COR-L47 (cell line): ENCODE measurements around the gene KCNJ11.
A peak's percentile ranks its signal among the peaks of the same experiment; 100 is the strongest.

ENCODE experiments used
- DNase-seq: peaks from one replicate; lab custom pipeline; 2025; lab: John Stamatoyannopoulos, UW

Gene KCNJ11

DNA sequence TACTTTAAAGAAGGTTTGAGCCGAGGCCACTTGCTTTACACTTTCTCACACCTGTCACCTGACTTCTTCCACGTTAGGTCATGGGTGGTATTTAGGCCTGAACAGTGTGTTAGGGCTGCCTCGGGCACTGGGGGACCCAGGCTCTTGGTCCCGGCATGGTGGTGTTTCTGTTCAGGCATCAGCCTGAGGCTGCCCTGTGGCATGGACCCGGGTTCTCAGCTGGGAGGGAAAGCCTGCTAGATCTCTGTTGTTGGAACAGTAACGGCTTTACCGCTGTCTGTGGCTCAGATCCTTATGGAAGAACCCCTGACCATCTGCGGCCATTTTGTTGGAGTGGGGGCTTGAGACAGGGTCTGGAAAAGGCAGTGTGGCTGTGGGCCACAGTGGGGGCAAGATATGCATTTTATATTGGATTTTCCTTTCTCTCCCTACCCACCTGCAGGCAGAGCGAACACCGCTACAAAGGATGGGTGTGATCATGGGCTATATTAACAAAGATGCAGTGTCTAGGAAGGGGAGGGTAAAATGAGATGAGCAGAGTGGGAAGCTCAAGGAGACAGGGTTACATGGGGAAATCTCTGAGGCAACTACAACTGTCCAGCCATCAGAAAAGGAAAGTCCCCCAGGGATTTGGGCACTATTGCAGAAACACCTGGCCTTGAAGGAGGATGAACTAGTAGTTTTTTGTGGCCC is 1.6 kb upstream of the KCNJ11 start:
- no peak for DNase-seq

DNA sequence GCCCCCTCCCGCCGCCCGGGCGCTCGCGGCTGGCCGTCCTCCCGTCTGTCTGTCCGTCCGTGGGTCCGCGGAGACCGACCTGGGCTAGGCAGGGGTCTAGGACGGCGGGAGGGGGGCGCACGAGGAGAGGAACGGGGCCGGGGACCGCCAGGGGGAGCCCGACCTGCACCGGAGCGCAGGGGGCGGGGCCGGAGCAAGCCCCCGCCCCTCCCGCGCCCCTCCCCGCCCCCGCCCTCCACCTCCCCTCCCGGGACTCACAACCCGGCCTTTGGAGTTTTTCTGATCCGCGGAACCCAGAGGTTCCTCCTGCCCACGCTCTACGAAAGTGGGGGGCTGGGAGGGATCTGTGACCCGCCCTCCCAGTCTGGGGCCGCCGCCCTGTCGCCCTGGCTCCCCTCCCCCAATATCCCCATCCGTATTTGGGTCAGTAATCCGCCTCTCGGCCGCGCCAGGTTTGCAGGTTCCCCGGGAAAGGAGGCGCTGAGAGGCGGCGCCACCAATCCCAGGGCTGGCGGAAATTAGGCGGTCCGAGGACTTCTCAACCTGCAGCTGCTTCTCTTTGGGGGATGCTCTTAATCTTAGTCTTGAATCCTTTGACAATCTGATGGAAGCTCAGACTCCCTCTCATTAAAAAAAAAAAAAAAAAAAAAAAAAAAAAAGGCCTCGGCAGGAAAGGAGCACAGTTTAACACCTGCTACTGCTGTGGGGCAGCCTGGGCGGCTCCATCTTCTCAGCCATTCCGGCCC is 925 bp upstream of the KCNJ11 start:
- peak; percentile 79 for DNase-seq

DNA sequence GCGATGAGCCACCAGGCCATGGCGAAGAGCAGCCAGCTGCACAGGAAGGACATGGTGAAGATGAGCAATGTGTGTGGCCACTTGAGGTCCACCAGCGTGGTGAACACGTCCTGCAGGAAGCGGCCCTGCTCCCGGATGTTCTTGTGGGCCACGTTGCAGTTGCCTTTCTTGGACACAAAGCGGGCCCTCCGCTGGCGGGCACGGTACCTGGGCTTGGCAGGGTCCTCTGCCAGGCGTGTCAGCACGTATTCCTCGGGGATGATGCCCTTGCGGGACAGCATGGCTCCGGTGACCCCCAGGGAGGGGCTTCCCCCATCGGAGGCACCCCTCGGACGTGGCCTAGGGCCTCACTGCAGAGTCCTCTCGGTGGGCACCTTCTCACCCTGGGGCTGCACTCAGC is 648 bp downstream of the KCNJ11 start:
- no peak for DNase-seq

DNA sequence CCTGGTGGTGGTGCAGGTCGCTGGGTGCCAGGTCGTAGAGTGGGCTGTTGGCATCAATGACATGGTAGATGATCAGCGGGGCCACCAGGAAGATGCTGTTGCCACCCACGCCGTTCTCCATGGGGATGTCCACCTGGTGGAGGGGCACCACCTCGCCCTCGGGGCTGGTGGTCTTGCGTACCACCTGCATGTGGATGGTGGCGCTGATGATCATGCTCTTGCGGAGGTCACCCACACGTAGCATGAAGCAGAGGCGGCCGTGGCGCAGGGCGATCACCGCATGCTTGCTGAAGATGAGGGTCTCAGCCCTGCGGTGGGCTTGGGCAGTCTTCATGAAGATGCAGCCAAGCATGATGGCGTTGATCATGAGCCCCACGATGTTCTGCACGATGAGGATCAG is 1.2 kb downstream of the KCNJ11 start:
- DNase-seq, result no peak

DNA sequence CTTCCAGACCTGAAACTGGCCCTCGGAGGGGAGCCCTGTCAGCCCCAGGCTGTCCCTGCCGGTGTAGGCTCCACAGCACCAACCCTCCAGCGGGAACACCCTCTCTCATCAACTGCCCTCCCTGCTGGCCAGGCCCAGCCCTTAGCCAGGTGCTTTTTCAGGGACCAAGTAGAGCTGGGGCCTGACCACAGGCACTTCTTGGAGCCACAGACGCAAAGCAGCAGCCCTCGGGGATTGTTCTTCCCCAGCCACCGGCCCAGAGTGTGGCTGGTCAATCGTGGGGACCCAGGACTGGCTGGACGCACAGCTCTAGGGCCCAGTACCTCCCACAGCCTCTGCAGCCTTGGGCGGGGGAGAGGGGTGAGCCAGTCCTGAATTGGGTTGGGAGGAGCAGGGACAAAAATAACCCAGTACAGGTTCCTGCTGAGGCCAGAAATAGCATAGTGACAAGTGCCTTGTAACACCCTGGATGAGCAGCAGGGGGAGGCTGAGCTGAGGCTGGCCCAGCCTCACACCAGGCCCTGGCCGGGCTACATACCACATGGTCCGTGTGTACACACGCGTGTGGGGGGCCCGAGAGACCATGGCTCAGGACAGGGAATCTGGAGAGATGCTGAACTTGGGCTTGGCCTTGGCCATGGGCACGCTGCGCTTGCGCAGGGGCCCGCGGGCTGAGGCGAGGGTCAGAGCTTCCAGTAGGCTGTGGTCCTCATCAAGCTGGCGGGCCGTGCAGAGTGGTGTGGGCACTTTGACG is 2.0 kb downstream of the KCNJ11 start:
- peak; percentile 38 for DNase-seq

DNA sequence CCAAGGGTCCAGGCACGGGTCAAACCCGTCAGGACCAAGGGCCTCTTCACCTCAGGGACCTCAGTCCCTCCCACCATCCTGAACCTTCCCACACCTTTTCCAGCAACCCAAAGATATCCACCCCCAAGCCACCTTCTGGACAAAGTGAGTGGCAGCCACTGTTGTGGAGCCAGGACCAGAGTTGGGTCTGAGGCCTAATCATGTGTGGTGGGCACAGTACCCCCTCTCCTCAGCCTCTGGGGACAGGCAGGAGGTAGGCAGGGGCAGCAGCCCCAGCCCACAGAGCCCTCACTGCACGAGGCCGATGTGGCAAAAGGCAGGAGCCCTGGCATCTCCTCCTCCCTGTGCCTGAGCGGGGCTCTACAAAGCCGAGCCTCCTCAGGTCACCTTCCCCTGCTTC is 2.5 kb downstream of the KCNJ11 start:
- DNase-seq, result no peak

DNA sequence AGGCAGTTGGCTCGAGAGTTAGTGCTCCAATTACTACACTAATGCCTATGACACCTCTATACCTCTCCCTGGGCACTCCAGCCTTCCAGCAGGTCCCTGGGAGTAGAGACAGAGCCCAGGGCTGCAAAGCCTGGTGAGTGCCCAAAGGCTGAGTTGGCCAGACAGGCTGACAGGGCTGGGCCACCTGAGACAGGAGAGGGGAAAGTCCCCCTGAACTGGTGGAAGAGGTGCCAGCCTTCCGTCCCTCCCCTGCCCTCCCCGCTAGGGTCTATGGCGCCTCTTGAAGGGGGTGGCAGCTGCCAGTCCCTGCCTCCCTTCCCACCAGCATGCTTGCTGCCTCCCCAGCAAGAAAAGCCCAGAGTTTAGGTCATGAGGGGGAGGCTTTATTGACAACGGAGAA is 3.0 kb downstream of the KCNJ11 start:
- DNase-seq, result no peak

DNA sequence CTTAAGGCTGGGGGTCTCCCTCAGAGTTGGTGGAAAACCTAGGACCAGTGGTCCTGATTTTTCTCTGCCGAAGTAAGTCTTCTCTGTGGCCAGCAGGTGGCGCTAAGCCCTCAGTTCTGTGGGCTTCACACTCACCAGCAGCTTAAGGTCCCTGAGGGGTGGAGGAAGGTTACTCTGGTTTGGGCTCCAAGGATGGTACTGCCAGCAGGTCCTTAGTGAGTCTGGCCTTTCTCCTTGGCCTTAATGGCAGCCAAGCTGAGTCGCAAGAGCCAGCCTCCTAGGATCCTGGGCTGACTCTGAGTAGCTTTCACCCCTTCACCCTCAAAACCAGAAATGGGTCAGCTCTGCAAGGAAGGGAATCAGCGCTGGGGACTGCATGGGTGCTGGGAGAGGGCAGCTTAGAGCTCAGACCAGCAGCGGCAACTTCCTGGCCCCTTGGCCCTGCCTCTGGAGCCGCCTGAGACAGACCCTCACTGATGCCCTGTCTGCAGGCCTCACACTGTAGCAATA is 4.4 kb downstream of the KCNJ11 start:
- DNase-seq, result peak; percentile 80

DNA sequence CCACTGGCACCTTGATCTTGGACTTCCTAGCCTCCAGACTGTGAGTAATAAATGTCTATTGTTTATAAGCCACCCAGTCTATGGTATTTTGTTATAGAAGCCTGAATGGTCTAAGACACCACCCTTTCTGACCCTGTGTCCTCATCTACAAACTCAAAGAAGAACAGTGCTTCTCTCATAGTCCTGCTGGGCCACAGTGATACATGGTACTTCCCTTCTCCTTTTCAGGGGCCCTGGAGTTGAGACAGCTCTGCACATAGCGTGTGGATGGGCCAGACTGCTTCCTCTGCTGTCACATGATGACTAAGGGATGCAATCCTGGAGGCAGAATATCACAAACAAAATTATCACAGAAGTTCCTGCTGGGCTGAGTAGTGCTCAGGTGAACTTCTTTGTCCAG is 5.0 kb downstream of the KCNJ11 start:
- no peak for DNase-seq

DNA sequence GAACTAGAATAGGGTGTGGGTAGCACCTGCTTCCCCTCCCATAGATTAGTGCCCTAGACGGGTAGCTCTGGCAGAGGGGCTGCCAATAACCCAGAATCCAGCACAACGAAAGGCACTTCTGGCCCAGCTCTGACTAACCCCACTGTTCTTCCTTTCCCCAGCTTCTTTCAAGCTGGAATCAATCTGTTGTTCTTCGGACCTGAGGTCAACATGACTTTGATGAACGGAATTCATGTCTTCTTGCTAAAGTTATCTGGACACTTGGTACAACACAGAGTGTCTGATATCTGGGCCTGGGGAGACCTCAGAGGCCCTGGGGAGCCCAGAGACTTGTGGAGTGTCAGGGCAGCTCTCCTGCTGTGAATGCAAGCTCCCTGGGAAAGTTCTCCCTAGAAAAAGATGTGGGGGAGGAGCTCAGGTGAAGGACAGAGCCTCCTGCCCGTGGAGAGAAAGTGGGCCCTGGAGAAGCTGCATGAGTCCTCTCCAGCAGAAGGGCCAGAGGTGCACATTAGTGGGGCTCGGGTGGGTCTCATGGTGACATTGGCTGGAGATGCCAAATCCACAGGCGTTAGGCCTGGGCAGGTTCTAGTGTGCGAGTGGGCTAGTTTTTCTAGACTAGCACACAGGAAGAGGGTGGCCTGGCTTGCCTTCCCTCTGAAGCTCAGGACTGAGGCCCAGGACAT is 6.3 kb downstream of the KCNJ11 start:
- no peak for DNase-seq

DNA sequence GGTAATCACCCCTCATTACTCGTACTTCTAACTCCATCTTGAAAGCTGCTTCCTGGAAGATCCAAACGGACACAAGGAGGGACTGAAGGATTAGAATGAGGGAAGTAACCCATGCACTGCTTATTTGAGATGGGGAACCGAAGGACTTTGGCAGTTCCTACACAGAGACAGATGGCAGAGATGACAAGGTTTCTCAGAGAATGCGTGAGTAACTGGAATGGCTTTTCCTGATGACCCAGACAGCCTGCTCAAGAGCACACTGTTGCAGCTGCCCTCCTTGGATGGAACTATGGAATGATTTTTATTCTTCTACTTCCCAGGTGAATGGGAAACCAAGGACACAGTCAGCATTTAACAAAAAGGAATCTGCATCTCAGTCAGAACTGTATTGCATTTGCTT is 7.3 kb downstream of the KCNJ11 start:
- DNase-seq, result no peak

DNA sequence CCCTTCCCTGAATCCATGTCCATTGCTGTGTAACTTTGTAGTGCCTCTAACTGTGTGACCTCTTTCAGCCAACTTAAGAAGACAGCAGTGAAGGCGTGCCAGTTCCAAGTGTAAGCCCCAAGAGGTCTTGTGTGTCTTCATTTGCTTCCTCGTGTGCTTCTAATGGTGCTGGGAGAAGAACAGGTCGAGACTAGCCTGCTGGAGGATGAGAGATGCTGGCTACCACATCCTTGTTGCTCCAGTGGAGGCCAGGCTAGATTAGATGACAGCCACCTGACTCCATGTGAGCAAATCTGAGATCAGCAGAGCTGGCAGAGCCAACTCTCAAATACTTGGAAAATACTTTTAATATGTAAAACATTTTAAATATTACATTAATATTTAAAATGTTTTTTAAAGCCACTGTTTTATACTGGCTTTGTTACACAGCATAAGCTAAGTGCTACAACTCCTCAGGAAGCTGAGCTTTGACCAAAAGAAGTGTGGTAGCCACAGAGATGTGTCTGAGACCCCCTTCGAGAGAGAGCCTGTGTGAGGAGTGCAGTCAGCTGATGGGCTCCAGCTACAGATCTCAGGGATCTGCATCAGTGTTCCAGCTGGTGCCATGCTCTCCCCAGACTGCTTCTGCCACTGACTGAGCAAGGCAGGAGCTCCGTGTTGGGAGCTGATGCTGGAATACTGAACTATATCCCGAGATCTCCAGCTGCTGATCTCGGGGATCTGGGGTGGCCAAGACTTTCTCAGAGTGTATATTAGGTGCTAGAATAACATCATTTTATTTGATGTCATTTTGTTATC is 8.9 kb downstream of the KCNJ11 start:
- DNase-seq, result no peak

DNA sequence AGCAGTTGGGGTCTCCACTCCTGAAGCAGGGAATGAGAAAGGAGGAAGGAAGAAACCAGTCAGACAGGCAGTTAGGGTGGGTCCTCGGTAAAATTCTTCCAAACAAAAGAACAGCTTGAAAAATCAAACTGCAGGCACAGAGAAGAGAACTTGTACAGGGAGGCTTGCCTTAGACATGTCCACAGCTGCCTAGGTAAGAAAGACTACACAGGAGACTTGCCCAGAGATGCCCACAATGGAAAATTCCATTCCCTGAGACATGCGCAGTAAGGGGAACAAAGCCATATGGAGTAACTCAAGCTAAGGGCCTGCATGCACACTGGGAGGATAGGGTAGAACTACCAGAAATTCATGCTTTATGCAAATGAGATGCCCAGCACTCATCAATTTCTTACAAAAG is 9.8 kb downstream of the KCNJ11 start:
- DNase-seq, result no peak

DNA sequence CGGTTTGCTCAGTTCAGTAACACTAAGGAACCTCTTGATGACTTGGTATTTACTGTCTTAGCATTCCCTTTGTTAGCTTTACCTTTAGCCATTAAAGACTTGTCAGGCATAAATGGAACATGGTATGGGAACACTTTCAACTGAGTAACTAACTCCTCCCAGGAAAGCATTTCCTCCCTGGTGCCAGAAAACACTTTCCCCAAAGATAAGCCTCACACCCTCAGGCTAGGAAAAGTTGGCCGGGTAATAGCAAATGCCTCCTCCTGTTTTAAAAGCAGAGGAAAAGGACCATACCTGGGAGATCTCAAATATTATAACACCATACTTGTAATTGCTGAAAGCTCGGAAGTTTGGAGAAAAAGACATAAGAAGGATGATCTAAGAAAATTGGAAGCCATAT is 12.0 kb downstream of the KCNJ11 start:
- no peak for DNase-seq

DNA sequence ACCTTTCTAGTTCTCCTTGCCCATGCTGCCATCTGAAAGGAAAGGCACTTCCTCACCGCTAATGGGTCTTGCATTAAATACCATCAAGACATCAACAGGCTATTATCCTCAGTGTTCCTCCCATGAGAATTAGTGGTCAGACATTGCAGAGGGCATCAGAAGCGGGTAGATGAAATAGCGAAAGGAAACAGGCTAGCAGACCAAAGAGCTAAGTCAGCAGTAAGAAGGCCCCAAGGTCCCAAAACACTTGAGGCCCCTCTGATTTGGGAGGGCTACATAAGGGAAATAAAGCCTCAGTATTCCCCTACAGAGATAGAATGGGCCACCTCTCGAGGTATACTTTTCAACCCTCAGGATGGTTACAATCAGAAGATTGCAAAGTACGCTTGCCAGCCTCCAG is 12.9 kb downstream of the KCNJ11 start:
- DNase-seq, result no peak

DNA sequence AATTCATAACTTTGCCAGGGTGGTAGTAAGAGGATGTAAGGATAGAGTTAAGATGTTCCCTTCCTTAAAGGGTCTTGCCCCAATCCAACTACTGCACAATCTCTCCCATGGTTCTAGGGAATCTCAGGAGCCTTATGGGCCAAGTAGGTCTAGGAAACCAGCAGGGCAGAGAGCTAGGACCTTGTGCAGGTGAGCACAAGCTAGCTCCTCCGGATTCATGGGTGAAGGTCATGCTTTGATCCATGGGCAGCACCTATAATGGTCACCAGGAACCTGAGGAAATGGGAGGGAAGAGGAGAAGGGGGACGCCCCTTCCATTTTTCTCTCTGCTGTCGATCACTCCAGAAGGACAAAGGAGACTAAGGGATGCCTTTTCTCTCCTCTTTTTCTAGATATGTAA is 16.8 kb downstream of the KCNJ11 start:
- DNase-seq, result peak; percentile 51

DNA sequence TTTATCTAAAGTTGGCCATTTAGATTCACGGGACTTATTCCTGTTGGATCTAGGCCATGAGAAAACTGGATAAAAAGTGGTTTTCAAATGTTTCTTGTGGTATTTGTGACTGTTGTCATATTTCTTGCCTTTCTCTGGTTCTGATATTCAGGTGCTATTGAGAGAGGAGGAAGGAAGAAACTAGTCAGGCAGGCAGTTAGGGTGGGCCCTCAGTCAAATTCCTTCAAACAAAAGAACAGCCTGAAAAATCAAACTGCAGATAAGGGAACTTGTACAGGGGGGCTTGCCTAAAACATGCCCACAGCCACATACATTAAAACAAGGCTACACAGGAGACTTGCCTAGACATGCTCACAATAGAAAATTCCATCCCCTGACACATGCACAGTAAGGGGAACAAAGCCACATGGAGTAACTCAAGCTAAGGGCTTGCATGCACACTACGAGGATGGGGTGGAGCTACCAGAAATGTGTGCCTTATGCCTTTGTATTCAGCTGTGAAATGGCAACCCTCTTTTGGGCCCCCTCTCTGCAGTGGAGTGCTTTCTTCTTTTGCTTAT is 18.7 kb downstream of the KCNJ11 start:
- DNase-seq, result no peak

DNA sequence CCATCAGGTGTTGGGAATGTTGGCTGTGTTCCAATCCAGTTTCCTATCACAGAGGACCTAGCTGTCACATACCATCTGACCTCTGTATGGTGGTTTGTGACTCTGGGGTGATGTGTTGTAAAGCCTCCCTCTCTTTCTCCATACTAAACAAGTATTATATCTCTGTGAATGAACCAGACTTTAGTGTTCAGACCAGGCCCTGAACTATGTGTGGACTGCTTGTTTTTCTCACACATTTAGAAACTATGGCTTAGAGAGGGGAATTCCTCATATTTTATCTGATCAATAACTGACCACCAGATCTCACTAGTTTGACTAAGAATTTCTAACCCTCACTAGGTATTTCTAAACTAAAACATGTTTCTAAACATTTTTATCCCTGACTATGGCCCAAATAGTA is 19.4 kb downstream of the KCNJ11 start:
- DNase-seq, result no peak

DNA sequence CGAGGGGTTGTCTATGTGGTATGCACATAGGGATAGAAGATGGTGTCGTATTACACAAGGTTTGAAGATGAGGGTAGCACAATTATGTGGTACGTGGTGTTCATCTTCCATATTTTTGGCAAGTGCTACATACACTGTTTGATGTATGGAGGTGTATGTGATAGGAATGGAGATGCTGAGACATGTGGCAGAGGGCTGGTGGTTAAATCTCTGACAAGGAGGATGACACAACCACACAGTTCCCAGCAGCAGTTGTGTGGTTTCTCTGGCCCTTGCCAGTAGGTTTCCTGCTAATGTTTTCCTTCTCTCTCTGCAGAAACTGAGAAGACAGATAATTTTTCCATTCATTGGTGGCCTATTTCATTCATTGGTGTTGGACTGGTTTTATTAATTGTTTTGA is 19.9 kb downstream of the KCNJ11 start:
- DNase-seq, result no peak

DNA sequence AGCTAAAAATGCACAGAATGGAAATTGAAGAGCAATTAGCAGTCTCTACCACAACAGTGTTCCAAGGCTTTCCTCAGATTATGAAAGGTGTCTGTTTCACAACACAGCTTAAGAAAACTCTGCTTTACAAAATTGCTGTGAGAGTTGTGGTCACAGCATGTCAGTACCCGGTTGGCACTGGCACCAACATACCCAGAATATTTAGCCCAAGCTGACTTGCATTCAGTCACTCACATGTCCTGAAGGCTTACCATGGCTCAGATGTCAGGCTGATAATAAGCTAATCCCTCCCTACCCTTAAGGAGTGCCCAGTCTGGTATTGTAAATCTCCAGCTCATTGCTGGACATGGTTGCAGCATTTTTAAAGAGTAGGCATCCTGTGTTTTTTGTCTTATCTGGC is 22.0 kb downstream of the KCNJ11 start:
- no peak for DNase-seq

DNA sequence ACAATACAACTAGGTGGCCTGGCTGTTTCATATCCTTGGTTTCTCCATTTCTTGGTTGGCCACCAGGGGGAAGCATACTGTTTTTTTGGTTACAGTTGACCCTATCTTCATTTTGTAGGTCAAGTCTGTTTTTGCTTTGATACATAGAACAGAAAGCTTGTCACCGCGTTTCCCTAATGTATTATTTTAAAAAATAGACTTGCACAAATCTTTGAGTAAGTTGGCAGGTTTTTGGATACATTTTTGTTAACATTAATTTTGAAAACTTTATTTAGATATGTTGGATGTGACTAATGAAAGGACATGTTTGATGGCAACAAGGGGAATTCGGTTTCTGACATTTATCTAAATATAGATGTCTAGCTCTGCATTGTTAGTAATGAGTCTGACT is 33.9 kb downstream of the KCNJ11 start:
- peak; percentile 53 for DNase-seq
